PFSK-1 (cell line): ENCODE data around the gene TMPRSS5.

Experiments used
- FOXP2 ChIP-seq: optimal IDR thresholded peaks from 2 replicates; pipeline ENCODE3; 2011; ENCODE audit warnings: borderline replicate concordance, control low read depth, inconsistent platforms; ENCODE audit not compliant: insufficient read depth; ENCODE audit errors: extremely low read length, extremely low read depth
- POLR2AphosphoS5 ChIP-seq: IDR thresholded peaks from 2 replicates; pipeline ENCODE4 v1.6.1; 2012; ENCODE audit warnings: low read depth, mild to moderate bottlenecking, control low read depth, low read length, moderate library complexity
- REST ChIP-seq, 2 experiments: IDR thresholded peaks; 2 replicates each; pipeline versions ENCODE4 v1.6.1 to v1.8.0; 2011 to 2012; ENCODE audit warnings: low read depth in 2 of 2, low read length in 2 of 2, control low read depth in 1 of 2, inconsistent platforms in 1 of 2, mild to moderate bottlenecking in 1 of 2, moderate library complexity in 1 of 2; ENCODE audit not compliant: insufficient read depth in 1 of 2
- SIN3A ChIP-seq: IDR thresholded peaks from 2 replicates; pipeline ENCODE4 v1.6.1; 2012; ENCODE audit warnings: mild to moderate bottlenecking, low read length, moderate library complexity, borderline replicate concordance; ENCODE audit not compliant: insufficient read depth
- TAF1 ChIP-seq: IDR thresholded peaks from 2 replicates; pipeline ENCODE4 v1.6.1; 2012; ENCODE audit warnings: low read length, control low read depth, borderline replicate concordance; ENCODE audit not compliant: insufficient read depth

- TF ChIP-seq TAF1 (no peak), POLR2AphosphoS5 (no peak), REST (IDR thresholded peaks at IDR 0.05; ENCODE audit: insufficient read depth in 1 of 2, low read depth in 2 of 2, low read length in 2 of 2) (no peak), SIN3A (no peak), FOXP2 (no peak)
These were observed 24.2 kb downstream of the TMPRSS5 start for GRCh38 chr11:113681711-113682413.
